Stimulated activated naive CD8-positive, alpha-beta T cell treated with anti-CD3 and anti-CD28 coated beads, Interleukin-15, amount 100 ng/mL, for 72 hours (primary cell): ENCODE results near the gene RAB11FIP3.

Source experiments
- ATAC-seq: fragments of 150-1000 bp; cut with Tn5 transposase; 2 replicates; pipeline ENCODE4 v1.10.0; 2021; ENCODE audit warnings: mild to moderate bottlenecking, moderate library complexity
- DNase-seq, 2 donors: peaks; one replicate each; pipeline ENCODE4 v3.0.0; 2021 to 2022
- H3K27ac Mint-ChIP-seq, 2 donors: one replicate each; pipeline ENCODE4 v1.8.0; 2022; ENCODE audit warnings: mild to moderate bottlenecking in 2 of 2, mixed read lengths in 2 of 2, moderate library complexity in 2 of 2
- H3K27me3 Mint-ChIP-seq: one replicate; pipeline ENCODE4 v1.8.0; 2022; ENCODE audit warnings: mixed read lengths
- H3K4me1 Mint-ChIP-seq: one replicate; pipeline ENCODE4 v1.8.0; 2022; ENCODE audit warnings: mild to moderate bottlenecking, mixed read lengths
- H3K4me3 Mint-ChIP-seq, 2 donors: one replicate each; pipeline ENCODE4 v1.8.0; 2022; ENCODE audit warnings: mild to moderate bottlenecking in 2 of 2, mixed read lengths in 2 of 2, moderate library complexity in 1 of 2
- H3K9me3 Mint-ChIP-seq, 2 donors: one replicate each; pipeline ENCODE4 v1.8.0; 2022; ENCODE audit warnings: mixed read lengths in 2 of 2

RAB11FIP3 gene

DNA sequence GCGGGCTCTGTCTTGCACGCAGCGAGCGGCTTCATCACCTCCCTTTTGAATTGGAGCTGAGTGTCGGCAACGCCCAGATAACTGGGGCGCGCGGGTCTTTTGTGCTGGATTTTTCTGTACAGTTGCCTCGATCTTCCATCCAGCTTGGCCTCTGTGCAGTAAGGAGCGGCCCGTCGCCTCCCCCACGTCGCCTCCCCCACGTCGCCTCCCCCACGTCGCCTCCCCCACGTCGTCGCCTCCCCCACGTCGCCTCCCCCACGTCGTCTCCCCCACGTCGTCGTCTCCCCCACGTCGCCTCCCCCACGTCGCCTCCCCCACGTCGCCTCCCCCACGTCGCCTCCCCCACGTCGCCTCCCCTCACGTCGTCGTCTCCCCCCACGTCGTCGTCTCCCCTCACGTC lies 119.1 kb downstream of the RAB11FIP3 start:
- Mint-ChIP-seq H3K27me3 (no peaks in the 10 kb centered on the region), H3K4me3 (no peak overlapping the region), H3K4me1 (peaks cover 7% of the 10 kb centered on the region), H3K9me3 (no peaks in the 10 kb centered on the region), H3K27ac (no peak overlapping the region)
- no peak for DNase-seq
- ATAC-seq = no peak

DNA sequence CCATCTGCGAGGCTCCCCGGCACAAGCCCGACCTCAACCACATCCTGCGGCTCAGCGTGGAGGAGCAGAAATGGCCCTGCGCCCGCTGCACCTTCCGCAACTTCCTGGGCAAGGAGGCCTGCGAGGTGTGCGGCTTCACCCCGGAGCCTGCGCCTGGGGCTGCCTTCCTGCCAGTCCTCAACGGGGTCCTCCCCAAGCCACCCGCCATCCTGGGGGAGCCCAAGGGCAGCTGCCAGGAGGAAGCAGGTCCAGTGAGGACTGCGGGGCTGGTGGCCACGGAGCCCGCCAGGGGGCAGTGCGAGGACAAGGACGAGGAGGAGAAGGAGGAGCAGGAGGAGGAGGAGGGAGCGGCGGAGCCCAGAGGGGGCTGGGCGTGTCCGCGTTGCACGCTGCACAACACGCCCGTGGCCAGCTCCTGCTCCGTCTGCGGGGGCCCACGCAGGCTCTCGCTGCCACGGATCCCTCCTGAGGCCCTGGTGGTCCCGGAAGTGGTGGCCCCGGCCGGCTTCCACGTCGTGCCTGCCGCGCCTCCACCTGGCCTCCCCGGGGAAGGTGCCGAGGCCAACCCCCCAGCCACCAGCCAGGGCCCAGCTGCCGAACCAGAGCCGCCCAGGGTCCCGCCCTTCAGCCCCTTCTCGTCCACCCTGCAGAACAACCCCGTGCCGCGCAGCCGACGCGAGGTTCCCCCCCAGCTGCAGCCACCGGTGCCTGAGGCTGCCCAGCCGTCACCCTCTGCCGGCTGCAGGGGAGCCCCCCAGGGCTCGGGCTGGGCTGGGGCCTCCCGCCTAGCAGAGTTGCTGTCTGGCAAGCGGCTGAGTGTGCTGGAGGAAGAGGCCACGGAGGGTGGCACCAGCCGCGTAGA lies 121.7 kb downstream of the RAB11FIP3 start:
- H3K27ac Mint-ChIP-seq = no peak overlapping the region
- no peaks in the 10 kb centered on the region for H3K27me3 Mint-ChIP-seq
- H3K4me3 Mint-ChIP-seq = peak overlapping the region in 1 of 2 donors; percentile 58
- no peaks in the 10 kb centered on the region for H3K9me3 Mint-ChIP-seq
- DNase-seq (peak in 1 of 2 donors; percentile 55), ATAC-seq (peak; percentile 48)
- H3K4me1 Mint-ChIP-seq = peaks cover 7% of the 10 kb centered on the region

DNA sequence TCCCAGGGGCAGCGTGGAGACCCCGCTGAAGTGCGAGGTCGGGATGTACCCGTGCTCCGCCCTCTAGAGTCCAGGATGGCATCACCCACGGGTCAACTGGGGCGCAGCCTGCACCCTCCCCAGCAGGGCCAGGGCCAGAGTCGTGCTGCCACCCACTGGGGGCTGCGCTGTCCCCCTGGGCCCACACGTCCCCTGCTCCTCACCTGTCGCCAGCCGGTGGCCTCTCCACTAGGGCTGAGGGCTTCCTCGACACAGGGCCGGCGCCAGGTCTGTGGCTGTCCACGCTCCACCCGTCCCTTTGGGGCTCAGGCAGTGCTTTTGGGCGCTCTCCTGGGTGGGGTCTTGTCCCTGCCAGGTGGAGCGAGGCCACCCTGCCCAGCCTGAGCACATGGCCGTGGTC lies 123.1 kb downstream of the RAB11FIP3 start:
- Mint-ChIP-seq H3K9me3 (no peaks in the 10 kb centered on the region), H3K4me1 (peaks cover 7% of the 10 kb centered on the region), H3K4me3 (no peak overlapping the region), H3K27me3 (no peaks in the 10 kb centered on the region), H3K27ac (no peak overlapping the region)
- ATAC-seq (no peak), DNase-seq (no peak)

DNA sequence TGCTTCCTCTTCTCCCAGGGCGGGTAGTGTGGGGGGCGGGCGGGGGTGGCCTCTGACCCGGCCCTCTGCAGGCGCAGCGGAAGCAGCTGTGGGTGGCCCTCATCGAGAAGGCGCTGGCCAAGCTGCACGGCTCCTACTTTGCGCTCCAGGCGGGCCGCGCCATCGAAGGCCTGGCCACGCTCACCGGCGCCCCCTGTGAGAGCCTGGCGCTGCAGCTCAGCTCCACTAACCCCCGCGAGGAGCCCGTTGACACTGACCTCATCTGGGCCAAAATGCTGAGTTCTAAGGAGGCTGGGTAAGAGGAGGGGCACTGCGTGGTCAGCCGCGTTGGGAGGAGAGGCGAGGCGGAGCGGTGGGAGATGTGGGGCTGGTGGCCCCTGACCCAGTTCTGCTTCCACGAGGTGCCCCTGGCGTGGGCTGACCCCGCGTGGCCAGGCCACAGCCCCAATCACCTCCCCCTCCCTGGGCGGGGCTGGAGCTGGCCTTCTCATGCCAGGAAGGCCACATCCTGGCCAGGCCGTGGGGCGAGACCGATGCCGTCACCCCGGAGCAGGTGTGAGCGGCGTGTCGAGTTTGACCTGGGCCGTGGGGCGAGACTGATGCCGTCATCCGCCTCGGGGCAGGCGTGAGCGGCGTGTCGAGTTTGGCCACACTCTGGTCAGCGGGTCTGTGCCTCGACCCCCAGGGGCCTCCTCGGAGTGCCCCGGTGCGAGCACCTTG lies 124.3 kb downstream of the RAB11FIP3 start:
- no peak for ATAC-seq

DNA sequence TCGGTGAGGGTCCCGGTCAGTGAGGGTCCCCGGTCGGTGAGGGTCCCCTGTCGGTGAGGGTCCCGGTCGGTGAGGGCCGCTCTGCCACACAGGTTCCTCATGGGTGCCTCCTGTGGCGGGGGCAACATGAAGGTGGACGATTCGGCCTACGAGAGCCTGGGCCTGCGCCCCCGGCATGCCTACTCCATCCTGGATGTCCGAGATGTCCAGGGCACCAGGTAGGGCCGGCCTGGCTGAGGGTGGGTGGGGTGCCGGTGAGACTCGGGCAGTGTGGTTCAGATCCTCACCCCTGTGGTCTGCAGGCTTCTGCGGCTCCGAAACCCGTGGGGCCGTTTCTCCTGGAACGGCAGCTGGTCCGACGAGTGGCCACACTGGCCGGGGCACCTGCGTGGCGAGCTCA lies 125.8 kb downstream of the RAB11FIP3 start:
- H3K27ac Mint-ChIP-seq = no peak overlapping the region
- DNase-seq (no peak), ATAC-seq (no peak)
- no peaks in the 10 kb centered on the region for H3K9me3 Mint-ChIP-seq
- H3K4me1 Mint-ChIP-seq = peaks cover 7% of the 10 kb centered on the region
- H3K27me3 Mint-ChIP-seq = no peaks in the 10 kb centered on the region
- H3K4me3 Mint-ChIP-seq = no peak overlapping the region

More for the DNA sequence above, 124.3 kb downstream of the RAB11FIP3 start:
- Mint-ChIP-seq H3K27me3 (no peaks in the 10 kb centered on the region), H3K4me3 (no peak overlapping the region), H3K27ac (no peak overlapping the region), H3K4me1 (peaks cover 7% of the 10 kb centered on the region), H3K9me3 (no peaks in the 10 kb centered on the region)
- DNase-seq = no peak

DNA sequence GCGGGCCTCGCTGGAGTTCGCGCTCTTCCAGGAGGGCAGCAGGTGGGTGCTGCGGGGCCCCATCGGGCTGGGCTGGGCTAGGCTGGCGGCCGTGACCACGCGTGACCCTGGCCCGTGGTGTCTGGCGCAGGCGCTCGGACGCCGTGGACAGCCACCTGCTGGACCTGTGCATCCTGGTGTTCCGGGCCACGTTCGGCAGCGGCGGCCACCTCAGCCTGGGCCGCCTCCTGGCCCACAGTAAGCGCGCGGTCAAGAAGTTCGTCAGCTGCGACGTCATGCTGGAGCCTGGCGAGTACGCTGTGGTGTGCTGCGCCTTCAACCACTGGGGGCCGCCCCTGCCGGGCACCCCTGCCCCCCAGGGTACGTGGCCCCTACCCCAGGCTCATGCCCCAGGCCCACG lies 126.7 kb downstream of the RAB11FIP3 start:
- Mint-ChIP-seq H3K27me3 (no peaks in the 10 kb centered on the region), H3K27ac (no peak overlapping the region), H3K4me1 (no peaks in the 10 kb centered on the region), H3K4me3 (no peak overlapping the region), H3K9me3 (no peaks in the 10 kb centered on the region)
- peak; percentile 6 for ATAC-seq
- no peak for DNase-seq

DNA sequence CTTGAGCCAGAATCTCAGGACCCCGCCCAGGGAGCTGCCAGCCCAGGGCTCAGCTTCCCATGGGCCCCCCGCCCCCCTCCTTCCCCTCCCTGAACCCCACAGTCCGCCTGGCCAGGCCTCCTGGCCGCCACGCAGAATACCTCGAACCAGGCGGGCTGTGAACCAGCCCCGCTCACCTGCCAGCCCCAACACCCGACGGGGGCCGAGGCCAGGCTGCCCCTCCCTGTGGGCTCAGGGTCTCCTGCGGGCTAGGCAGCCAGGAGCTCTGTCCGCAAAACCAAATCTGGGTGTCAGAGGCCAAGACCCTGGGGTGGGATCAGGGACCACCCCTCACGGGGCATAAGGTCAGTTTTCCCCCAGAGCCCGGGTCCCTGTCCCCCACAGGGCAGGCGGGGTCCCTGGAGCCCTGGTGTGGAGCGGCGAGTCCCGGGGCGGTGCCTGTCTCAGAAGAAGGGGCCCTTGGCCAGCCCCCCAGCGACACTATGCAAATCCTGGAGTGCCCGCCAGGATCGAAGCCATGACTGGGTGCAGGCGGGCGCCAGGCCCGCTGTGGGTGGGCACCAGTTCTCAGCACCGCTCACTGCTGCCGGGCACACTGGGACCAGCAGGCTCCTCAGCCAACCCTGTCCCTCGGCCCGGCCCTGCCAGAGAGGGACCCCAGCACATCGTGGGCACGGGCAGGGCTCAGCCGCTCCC lies 128.3 kb downstream of the RAB11FIP3 start:
- ATAC-seq = no peak
- H3K9me3 Mint-ChIP-seq = no peaks in the 10 kb centered on the region

DNA sequence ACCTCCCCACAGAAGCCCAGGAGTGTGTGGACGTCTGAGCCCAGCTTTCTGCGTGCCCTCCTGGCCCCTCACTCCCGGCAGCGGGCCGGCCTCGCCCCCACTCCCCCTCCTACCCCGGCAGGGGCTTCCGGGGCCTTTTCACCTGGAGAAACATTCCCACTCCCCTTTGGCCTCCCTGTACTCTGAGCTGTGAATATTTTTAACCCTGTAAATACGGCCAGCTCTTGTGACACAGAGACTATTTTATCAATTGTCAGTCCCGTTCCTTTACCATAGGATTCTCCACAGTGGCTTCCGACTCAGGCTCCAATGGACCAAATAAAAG lies 128.8 kb downstream of the RAB11FIP3 start:
- ATAC-seq (no peak), DNase-seq (no peak)
- Mint-ChIP-seq H3K27ac (no peak overlapping the region), H3K27me3 (peaks cover 20% of the 10 kb centered on the region), H3K4me1 (no peaks in the 10 kb centered on the region), H3K4me3 (no peak overlapping the region), H3K9me3 (no peaks in the 10 kb centered on the region)

More for the DNA sequence above, 128.3 kb downstream of the RAB11FIP3 start:
- Mint-ChIP-seq H3K27me3 (peaks cover 15% of the 10 kb centered on the region), H3K4me3 (no peak overlapping the region), H3K27ac (no peak overlapping the region), H3K4me1 (no peaks in the 10 kb centered on the region)
- DNase-seq = no peak

DNA sequence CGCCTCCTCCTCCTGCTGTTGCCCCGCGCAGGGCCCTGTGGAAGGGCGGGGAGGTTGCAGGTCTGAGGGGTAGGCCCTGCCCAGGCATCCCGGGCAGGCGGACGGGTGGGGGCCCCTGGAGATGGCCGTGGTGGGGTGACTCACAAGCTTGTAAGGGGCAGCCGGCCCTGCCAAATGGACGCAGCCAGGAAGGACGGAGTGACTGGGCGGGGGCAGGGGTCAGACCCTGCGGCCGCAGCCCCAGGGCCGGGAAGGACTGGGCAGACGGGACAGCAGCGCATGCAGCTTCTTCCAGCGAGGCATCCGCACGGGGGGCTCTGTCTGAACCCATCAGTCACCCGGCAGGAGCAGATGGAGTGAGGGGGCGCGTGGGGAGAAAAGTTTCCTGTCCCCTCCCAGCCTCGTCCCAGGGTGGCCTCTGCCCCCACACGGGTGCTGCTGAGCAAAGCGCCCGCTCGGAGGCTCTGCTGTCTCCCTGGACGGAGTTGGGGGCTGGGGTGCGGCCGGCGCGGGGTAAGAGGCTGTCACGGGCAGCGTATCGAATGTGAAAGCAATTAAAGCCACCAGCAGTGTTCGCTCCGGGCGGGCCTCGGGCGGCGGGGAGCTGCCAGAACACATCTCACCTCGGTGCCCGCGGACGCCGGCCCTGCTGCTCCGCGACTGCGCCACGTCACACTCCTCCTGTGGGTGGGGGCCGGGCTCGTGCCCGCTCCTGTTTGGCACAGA lies 129.4 kb downstream of the RAB11FIP3 start:
- H3K4me3 Mint-ChIP-seq = no peak overlapping the region
- DNase-seq (no peak), ATAC-seq (no peak)
- no peaks in the 10 kb centered on the region for H3K9me3 Mint-ChIP-seq
- peaks cover 25% of the 10 kb centered on the region for H3K27me3 Mint-ChIP-seq
- H3K27ac Mint-ChIP-seq = no peak overlapping the region
- H3K4me1 Mint-ChIP-seq = no peaks in the 10 kb centered on the region

DNA sequence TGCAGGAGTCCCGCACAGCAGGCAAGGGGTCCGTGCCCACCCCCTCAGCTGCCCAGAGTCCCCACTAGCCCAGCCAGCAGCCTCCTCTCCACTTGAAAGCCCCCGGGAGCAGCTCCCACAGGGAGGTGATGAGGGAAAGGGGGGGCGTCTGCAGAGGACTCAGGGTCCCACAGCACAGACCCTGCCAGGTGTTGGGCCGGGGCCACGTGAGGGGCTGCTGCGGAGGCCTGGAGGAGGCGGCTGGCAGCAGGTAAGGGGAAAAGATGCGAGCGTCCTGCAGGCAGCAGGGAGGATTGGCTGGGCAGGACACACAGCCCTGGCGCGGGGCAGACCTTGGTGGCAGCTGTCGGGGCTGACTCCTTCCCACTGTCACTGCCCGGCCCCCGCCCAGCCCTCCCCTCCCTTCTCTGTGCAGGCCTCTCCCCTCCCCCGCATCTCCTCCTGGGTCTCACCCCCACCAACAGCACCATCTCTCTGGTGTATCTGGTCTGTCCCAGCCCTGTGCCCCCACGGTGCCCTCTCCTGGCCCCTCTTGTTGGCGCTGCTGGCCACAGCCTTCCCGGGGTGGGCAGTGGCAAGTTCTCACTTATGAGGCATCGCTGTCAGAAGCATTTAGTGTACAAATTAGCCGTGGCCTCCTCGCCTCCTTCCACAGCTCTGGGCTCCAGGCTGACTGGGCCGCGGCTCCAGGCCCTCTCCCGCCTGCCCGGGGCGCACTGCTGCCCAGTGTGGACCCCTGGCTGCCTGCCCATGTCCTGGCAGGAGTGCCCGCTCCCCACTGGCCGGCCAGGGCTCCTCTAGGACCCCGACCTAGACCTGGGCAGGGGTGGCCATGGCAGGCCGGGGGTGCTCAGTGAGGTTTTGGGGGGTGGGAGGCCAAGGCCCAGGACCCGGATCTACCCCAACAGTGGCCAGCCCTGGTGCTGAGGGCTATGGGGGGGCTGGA lies 130.4 kb downstream of the RAB11FIP3 start:
- peaks cover 25% of the 10 kb centered on the region for H3K27me3 Mint-ChIP-seq
- no peak for ATAC-seq
- H3K9me3 Mint-ChIP-seq = no peaks in the 10 kb centered on the region
- no peaks in the 10 kb centered on the region for H3K4me1 Mint-ChIP-seq
- DNase-seq = no peak
- H3K27ac Mint-ChIP-seq = no peak overlapping the region
- H3K4me3 Mint-ChIP-seq = no peak overlapping the region

DNA sequence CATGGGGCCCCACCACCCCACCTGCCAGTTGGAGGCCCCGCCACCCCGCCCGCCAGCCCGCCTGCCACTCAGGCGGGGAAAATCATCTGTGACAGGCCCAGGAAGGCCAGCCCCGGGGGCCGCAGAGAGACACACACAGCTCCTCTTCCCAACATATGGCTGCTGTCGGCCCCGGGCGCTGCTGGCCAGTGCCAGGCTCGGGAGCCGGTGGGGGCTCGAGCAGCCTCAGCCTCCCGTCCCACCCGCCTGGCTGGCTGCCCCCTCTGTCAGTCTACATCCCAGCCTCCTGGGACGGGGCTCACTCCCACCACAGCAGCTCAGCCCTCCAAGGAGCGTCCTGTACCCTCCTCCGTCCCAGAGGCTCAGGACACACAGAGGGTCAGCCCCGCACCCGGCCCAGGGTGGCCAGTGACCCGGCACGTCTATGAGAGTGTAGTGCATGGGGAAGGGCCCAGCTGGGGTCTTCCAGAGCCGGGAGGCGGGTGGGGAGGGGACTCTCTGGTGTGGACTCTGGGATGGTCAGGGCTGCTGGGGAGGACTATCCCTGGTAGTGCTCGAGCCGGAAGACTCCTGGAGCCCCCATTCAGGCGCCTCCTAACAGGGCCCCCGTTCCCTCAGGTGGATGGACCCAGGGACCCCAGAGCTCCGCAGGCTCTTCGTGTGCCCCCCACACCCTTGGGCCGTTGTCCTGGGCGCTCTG lies 131.2 kb downstream of the RAB11FIP3 start:
- ATAC-seq (no peak), DNase-seq (no peak)
- Mint-ChIP-seq H3K27ac (no peak overlapping the region), H3K27me3 (peaks cover 30% of the 10 kb centered on the region), H3K4me1 (no peaks in the 10 kb centered on the region), H3K9me3 (no peaks in the 10 kb centered on the region), H3K4me3 (no peak overlapping the region)

DNA sequence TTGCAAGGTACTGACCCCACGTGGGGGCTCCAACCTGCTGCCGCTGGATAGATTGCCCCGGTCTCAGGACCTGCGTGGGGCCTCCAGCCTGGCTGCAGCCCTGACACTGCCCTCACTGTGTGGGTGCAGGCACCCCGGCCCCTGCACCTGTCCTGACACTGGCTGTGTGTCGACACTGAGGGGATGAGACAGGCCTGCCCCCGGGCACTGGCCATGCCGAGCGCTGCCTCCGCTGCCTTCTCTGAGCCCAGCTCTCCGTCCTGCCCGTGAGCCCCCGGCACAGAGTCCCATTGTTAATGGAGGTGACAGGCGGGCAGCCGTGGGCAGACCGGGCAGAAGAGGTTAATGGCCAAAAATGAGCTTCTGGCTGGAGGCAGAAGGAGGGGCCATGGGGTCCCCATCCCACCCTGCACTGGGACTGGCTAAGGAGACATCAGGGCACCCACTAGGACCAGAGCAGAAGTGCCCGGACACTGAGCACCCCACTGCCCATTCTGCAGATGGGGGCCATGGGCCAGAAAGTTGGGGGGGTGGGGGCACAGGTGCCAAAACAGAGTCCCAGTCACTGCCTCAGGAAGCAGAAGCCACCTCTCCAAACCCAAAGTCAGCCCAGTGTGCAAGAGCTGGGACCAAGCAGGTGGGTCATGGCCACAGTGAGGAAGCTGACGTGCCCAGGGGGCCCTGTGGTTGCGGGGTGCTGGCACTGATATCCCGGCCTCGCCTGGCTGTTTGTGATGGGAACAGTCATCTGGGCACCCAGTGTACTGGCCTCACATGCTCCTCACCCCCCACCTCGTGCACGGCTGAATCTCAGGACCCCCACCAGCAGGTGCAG lies 132.2 kb downstream of the RAB11FIP3 start:
- DNase-seq = no peak
- H3K9me3 Mint-ChIP-seq = no peaks in the 10 kb centered on the region
- H3K27me3 Mint-ChIP-seq = peaks cover 40% of the 10 kb centered on the region
- ATAC-seq = no peak
- H3K4me1 Mint-ChIP-seq = no peaks in the 10 kb centered on the region
- no peak overlapping the region for H3K4me3 Mint-ChIP-seq
- no peak overlapping the region for H3K27ac Mint-ChIP-seq

DNA sequence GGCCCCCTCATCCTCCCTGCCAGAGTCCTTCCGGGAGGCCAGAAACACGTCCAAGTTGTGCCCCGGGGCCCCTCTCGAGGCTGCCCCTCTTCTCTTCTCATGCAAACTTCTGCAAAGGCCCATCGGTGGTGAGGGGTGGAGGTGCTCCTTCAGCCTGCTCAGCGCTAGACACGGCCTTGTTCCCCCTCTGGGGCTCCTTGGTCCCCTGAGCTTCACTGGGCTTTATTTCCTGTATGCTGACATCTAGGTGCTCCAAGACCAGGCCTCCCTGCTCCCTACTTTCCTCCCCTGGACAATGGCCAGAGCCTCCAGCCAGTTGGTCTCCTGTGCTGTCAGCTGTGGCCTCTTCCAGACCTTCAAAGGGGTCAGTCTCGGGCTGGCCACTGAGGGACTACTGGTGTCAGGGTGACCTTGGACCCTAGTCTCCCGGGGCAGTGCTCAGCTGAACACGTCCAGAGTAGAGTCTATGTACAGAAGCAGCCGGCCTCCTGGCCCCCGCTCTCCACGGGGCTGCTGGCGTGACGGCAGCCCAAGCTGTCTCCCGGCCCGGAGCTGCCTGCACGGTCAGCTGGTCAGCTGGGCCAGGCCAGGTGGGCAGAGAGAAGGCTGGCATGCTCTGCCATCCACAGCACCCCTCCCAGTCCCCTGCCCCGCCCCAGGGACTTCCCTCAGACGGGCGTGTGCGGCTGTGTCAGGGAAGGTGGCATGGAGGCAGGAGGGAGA lies 133.0 kb downstream of the RAB11FIP3 start:
- ATAC-seq (no peak), DNase-seq (no peak)
- no peaks in the 10 kb centered on the region for H3K9me3 Mint-ChIP-seq
- no peak overlapping the region for H3K4me3 Mint-ChIP-seq
- peaks cover 42% of the 10 kb centered on the region for H3K27me3 Mint-ChIP-seq
- H3K4me1 Mint-ChIP-seq = no peaks in the 10 kb centered on the region
- H3K27ac Mint-ChIP-seq = peak overlapping the region in 1 of 2 donors; percentile 74
